ENCODE measurements around the gene PMP22.
"Not testable (repeated sequence)": the region's sequence is repeated elsewhere in the genome, so short reads cannot be mapped to it uniquely, and the experiment has no call there.

PMP22 gene

GRCh38 chr17:15250135-15250860 is 14.8 kb downstream of the PMP22 start:
- DNase-seq: no peak

DNA sequence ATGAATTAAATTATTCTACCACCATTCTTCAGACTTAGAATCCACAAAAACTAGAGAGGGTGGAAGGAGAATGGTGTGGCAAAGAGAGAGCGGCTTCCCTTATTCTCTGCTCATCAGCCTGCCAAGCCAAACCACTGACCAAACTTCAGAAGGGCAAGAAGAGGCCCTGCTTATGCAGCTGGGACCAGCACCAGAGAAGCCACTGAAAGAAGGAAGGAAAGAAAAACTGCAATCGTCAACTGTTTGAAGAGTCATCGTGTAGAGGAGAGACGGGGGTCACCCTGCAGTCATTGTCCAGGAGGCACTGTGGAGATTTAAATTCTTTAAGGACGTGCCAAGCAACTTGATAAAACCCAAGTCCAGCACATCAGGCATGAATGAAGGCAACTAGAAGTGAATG is 15.6 kb downstream of the PMP22 start:
- peak; percentile 37 for DNase-seq

- DNase-seq: peak; percentile 43
Measured at GRCh38 chr17:15247891-15248529, 17.1 kb downstream of the PMP22 start.

- no peak for DNase-seq
Measured at GRCh38 chr17:15245054-15245453, 20.1 kb downstream of the PMP22 start.

DNA sequence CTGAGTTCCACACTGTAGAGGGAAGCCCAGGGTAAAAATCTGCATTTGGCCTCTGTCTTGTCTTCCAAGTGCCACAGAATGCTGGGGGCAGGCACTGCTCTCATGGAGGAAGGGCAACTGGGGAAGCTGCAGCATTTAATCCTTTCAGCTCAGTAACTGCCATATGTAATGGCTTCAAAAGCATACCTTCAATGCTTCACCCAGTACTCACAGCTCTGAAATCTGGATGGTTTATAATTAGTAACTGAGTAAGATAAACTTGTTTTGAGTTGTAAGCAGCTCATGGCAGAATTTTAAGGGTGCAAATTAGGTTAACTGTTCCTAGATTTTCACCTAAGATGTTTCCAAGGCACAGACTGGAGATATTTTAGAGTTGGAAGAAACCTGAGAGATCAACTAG is 24.5 kb downstream of the PMP22 start:
- DNase-seq: no peak

DNA sequence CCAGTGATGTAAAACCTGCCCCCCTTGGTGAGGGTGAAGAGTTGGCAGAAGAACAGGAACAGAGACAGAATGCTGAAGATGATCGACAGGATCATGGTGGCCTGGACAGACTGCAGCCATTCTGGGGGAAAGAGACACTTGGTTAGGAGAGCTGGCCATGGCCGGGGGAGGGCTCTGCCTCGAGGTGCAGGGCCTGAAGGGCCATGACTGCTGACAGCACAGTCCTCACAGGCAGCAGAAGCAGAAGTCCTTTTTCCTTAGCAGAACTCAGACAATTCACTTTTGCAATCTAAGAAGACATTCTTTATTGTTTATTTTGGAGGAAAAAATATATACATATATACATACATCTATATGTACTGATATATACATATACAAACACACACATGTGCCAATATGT is 25.6 kb downstream of the PMP22 start:
- DNase-seq: no peak

DNA sequence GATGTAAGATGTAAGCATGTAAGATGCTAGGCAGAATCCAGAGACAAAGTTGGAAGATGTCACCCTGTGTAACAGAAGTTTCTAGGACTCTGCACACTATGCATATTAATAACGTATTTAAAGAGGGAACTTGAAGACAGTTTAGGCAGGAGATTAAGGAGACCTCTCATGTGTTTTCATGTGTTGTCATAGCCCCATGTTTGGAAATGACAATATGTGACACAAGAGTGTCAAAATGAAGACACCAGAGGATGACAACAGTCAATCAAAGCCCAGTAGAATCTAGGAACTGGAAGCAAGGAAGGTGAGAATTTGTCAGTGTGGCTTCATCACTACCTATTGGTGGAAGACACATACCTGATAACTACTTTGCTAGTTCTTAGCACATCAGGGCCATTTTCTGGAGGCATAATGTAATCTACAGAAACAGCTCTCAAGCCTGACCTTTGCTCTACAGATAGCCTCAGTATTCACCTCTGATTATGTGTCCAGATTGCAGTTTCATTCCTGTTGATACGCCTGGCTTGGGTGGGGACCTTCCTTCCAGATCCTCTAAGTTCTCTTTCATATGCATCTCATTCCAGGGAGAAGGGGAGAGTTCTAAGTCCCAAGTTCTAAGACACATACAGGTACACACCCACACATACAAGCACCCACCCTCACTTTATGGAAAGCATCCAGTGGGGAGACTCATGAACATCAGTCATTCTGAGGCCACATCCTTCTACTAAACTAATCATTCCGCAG is 26.3 kb downstream of the PMP22 start:
- DNase-seq: no peak

- peak; percentile 73 for DNase-seq
Measured at GRCh38 chr17:15238057-15238456, 27.1 kb downstream of the PMP22 start.

DNA sequence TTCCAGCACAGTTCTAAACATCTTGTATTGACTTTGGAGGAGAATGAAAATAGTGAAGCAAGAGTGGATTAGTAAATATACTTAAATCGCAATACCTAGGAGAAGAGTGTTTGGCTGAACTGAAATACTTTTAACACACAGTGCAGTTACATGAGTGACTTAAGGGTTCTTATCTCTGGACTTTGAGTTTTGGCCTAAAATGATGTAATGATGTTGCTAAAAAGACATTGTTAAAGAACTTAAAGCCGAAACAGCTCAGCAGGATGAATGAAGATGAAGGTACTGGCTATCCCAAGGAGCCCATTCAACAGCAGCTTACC is 28.1 kb downstream of the PMP22 start:
- DNase-seq: peak; percentile 53

DNA sequence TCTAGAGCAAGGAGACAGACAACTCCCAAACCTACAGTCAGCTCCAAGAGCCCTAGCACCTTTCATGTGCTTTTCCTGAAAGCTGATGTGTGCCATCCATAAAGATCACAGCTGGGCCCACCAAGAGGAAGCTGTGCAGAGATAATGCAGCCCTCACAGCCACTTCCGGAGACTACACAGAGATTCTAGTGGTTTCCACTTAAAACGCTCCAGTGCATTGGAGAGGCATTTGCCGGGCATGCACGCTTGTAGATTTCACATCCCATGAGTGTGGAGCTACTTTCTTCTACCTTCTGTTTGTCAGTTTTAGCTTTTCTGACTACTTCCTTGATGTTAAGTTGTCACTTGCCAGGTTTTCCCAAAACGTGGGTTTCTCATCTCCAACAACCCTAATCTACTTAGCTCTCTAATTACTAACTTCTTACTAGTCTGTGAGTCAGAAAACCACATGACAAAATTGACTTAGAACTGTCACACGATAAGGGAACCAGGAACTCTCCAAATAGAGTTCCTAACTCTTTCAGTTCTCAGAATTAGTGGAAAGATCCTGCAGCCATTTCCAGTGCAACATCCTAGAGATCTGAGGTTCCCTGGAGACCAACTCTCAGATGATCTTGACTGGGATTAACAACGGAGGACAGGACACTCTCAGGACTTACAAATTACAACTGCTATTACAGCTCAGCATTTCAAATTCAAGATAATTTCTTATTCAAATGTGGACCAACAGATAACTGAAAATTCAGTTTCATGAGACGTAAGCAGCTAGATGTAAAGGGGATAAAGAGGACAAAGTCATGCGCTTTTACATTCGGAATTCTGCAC is 28.6 kb downstream of the PMP22 start:
- peak; percentile 92 for DNase-seq

- no peak for DNase-seq
Measured at GRCh38 chr17:15233971-15234370, 31.2 kb downstream of the PMP22 start.

DNA sequence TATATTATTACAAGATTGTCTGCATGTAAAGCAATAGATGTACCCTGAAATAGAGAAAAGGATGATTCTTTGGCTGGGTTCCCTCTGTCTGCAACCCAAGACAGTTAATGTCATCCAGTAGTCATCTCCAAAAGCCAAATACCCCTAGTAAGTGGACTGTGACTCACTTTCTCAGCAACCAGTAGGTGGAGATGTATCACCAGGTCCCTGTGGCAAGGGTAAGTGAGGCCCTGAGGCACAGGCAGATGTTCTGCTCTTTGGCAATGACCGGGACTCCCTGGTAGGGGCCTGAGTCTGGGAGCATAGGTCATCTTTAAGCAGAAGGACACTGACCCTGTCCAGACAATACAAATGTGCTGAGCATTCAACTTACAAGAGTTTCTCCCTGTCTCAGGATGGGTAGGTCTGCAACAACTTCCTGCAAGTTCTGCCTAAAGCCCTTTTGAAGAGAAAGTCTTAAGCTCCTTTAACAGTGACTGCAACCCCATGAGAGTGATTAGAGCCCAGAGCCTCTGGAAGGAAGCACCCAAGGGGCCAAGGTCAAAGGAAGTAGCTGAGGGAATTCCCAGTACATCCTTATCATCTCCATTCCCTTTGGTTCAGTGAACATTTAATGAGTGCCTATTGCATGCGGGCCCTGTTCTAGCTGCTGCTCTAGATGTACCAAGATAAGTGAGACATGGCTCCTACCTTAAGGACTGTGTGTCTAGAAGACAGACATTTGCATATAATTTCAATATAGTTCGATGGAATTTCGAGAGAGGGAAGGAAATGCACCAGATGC is 31.9 kb downstream of the PMP22 start:
- peak; percentile 82 for DNase-seq

DNA sequence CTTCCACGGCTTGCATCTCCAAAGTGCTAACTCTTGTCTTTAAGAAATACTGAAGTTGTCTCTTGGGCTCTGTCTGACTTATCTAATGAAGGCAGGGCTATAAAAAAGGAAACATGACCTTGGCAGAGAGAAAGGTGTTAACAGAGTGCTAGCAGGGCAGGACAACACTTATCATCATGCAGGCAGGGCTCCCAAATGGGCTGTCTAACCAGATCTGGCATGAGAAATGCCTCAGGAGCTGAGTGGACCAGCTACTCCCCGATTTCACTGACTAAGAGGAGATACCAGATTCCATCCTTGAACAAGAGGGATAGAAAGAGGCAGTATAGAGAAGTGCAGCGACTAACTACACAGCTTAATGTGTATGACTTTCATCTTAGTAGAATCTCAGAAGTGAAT is 32.6 kb downstream of the PMP22 start:
- peak; percentile 86 for DNase-seq

DNA sequence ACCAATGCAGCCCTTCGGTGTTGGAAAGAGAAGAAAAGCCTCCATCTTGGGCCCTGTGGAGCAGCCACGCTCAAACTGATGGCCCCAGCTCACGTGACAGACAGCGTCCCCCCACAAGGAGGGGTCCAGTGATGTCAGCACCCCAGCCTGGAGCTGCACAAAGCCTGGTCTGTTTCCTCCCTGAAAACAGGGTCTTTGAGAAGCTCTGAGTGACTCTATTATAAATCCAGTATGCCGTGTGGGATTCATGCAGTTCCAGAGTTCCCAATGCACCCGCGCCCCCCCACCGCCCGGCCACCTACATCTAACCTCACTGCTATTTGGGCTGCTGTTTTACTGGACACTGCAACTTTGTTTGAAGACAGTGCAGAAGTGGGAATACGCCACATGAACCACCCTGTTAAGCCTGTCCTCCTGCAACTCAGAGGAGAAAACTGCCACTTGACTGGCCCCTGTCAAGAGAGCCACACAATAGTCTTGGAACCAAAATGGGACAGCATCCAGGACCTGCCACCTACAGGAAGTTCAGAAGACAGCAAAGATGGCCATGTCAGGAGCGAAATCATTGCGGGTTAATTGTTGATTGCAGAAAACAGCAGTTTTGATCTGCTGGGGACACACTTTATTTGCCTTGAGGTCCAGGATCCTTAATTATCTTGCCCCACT is 33.1 kb downstream of the PMP22 start:
- DNase-seq: no peak

DNA sequence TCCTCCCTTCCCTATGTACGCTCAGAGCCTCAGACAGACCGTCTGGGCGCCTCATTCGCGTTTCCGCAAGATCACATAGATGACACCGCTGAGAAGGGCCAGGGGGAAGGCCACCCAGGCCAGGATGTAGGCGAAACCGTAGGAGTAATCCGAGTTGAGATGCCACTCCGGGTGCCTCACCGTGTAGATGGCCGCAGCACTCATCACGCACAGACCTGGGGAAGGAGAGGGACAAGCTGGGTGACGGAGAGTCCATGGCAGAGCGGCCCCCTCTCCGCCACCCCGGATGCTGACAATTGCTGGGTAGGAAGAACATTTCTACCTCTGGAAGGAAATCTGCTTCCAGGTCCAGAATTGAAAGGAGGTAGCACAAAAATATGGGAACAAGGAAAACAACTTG is 34.3 kb downstream of the PMP22 start:
- no peak for DNase-seq

DNA sequence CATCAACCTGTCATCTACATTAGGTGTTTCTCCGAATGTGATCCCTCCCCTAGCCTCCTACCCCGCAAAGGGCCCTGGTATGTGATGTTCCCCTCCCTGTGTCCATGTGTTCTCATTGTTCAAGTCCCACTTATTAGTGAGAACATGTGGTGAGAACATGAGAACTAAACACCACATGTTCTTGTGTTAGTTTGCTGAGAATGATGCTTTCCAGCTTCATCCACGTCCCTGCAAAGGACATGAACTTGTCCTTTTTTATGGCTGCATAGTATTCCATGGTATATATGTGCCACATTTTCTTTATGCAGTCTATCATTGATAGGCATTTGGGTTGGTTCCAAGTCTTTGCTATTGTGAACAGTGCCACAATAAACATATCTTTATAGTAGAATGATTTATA is 43.3 kb downstream of the PMP22 start:
- not testable (repeated sequence) for DNase-seq

DNA sequence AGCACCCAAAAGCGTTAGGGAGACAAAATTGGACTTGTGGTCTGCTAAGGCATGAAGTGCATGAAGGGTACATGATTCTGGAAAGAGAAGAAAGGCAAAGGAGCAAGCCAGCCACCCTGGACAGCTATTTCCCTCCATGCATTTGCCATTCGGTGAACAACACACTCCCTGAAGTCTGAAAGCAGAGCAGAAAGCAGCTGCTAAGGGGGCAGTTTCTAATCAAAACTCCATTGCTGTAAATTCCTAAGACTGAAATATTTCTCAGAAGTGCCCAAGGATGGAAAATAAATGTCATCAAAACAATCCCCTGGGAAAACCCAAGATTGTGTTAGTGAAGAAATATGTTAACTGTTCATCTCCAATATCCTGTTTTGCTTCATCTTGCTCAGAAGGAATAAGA is 44.3 kb downstream of the PMP22 start:
- DNase-seq: no peak

DNA sequence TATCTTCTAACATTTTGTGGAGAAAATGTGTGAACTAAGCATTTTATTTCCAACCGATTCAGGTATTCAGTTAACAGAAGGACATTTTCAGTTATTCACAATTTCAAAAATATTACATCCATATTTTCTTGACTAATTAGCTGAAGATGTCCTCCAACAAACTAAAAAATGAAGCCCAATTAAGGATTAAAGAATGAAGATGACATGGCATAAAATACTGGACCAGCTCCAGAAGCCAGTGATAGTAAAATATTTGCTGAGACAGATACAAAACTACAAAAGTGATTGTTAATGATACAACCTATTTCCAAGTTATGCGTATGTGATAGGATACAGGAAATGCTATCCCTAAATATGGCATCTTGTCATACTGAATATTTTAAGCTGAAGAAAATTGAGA is 48.6 kb downstream of the PMP22 start:
- no peak for DNase-seq

DNA sequence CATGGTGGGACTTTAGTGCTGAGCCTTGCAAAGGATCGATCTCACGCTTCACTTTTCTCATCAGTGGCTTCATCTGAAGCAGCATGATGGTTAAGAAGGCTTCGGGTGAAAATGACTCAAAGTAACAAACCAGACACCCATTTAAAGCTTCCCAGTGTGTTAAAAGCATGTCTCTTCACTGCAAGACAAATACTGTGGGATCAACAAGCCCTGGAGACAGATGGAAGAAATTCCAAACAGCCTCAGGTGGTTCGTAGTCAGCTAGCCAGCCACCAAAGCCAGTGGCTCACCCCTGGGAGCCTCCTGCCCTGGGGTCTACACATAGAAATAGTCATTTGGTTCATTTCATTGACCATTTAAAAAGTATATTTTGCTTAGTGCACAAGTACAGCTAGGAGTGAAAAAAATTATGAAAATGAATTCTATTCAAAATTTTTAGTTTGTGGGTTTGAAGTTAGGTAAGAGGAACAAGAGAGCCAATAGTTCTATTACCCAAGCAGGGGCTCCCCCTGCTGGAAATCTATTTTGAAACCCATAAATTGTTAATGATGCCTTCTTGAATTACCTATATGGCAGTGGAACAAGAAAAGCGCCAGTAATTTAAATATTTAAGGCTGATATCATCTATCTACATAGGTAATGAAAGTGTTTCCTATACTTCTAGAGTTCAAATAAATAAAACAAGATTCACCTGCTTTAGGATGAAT is 51.6 kb downstream of the PMP22 start:
- DNase-seq: peak; percentile 76

DNA sequence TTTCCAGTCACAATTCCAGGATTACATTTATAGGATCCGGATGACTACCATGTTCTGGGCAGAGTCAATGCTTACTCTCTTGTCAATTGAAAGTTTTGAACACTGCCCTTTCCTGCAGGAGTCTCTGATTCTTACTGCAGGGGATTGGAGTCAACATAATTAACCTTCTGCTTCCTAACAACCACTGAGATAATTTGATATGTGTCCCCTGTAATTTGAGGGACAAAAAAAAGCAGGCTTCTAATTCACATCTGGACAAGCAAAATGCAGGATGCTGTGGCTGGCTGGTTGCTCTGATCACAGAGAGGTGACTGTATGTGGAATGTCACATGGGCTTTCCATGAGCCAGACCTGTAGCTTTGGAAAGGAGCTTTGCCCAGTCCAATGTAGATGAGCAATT is 54.9 kb downstream of the PMP22 start:
- no peak for DNase-seq

- DNase-seq: not testable (repeated sequence)
Measured at GRCh38 chr17:15203062-15203461, 62.1 kb downstream of the PMP22 start.
